Heart right ventricle (tissue), 16 donors: ENCODE measurements around the gene PIP5K1A. TPM values are rescaled to one million over a fixed set of nuclear protein-coding genes. Genes with fewer than 3 reads are reported as not detected.
A peak's percentile ranks its signal among the peaks of the same experiment; 100 is the strongest.

Experiments used
- ATAC-seq, 8 donors: fragments of 200-7000 bp; cut with Tn5 transposase; one replicate each; pipeline ENCODE4 v1.9.1; 2020; ENCODE audit warnings: mild to moderate bottlenecking in 8 of 8, moderate library complexity in 8 of 8, moderate number of reproducible peaks in 1 of 8
- DNase-seq, 2 donors: peaks; one replicate each; pipeline ENCODE4 v3.0.0-alpha.2; 2020
- H3K27ac ChIP-seq, 10 donors: fragments of 200-600 bp; sonication (generic) in 2 of 10; one replicate each; pipeline versions ENCODE4 v1.5.0 to v1.8.0; 2020 to 2022; ENCODE audit warnings: mild to moderate bottlenecking in 3 of 10
- H3K27me3 ChIP-seq, 7 donors: fragments of 200-600 bp; one replicate each; pipeline ENCODE4 v1.8.0; 2021 to 2022; ENCODE audit warnings: mild to moderate bottlenecking in 2 of 7
- H3K36me3 ChIP-seq, 9 donors: fragments of 200-600 bp; sonication (generic) in 1 of 9; one replicate each; pipeline versions ENCODE4 v1.5.0 to v1.8.0; 2020 to 2022; ENCODE audit warnings: mild to moderate bottlenecking in 2 of 9
- H3K4me1 ChIP-seq, 9 donors: fragments of 200-600 bp; sonication (generic) in 1 of 9; one replicate each; pipeline versions ENCODE4 v1.5.0 to v1.8.0; 2020 to 2022; ENCODE audit warnings: mild to moderate bottlenecking in 4 of 9
- H3K4me3 ChIP-seq, 10 donors: fragments of 200-600 bp; sonication (generic) in 2 of 10; one replicate each; pipeline versions ENCODE4 v1.5.0 to v1.8.0; 2020 to 2022; ENCODE audit warnings: mild to moderate bottlenecking in 7 of 10, moderate library complexity in 2 of 10
- H3K9me3 ChIP-seq, 11 donors: fragments of 200-600 bp in 10 of 11; sonication (generic) in 2 of 11; one replicate each; pipeline versions ENCODE4 v1.5.0 to v1.8.0; 2013 to 2022; ENCODE audit warnings: mild to moderate bottlenecking in 2 of 11, control low read depth in 1 of 11, moderate library complexity in 1 of 11
- CTCF ChIP-seq, 9 donors: fragments of 200-600 bp; sonication (generic) in 2 of 9; IDR thresholded peaks; one replicate each; pipeline versions ENCODE4 v1.5.0 to v1.8.0; 2021 to 2022; ENCODE audit warnings: antibody characterized with exemption in 9 of 9, mild to moderate bottlenecking in 5 of 9, moderate library complexity in 1 of 9
- WGBS, 2 donors: extraction: QIAGEN DNeasy Blood & Tissue Kit; methylation state at CpG; one replicate each; pipeline ENCODE4 v1.1.7; 2013; ENCODE audit warnings: inconsistent platforms in 1 of 2; 5-methylcytosine and 5-hydroxymethylcytosine counted together
- intact Hi-C, 10 donors: fragments of 100-400 bp; cut with DNase I; formaldehyde crosslinking; loops; one replicate each; pipeline versions ENCODE4 v1.11.1 to v1.14.2; 2022
- polyA plus RNA-seq, 2 donors: library from polyadenylated mRNA; stranded (reverse); fragments of 200-250 nt; gene quantifications; one replicate each; pipeline ENCODE4 v1.2.3, GENCODE V29; 2013
- total RNA-seq, 10 donors: library from RNA; stranded (reverse); fragmentation: NEBNext Ultra II Directional in 3 of 10; extraction: Animal tissue kit (Norgen Biotek cat#: 25700) in 3 of 10; gene quantifications; one replicate each; pipeline versions ENCODE4 v1.2.1 to v1.2.4, GENCODE V29; 2021 to 2023
- donor health status: Arrhythmogenic right ventricular cardiomyopathy.
- donor health status: ischemic (EF 13 %, LVEDD 7.1; RV severe dilation, severe dysfunction).
- donor health status: healthy with polysubstance abuse.
- donor health status: DM: no; HTN: yes; CAD: no.
- donor health status: DM: no; HTN: no; CAD: no.
- donor health status: ischemic (EF 25% LVEDD 6.9; RV normal size, moderate dysfunction).
- donor health status: ischemic (EF 25% LVEDD 5.7; RV mildly dilated, moderate dysfunction).
- donor health status: healthy.
- donor health status: DM: yes; HTN: yes; CAD: no.
- donor health status: Ischemic cardiomyopathy.
- donor health status: ischemic (EF 35%, LVEDD 5.7; RV mildly dilated, moderate dysfunction).
- donor health status: nonischemic (EF 11% LVEDD 7.7; RV severe dilation, severe dysfunction).
- donor health status: DM: yes; HTN: yes; CAD: no.
- donor health status: PGD.
- donor health status: ischemic (EF 29% LVEDD 5.4; RV normal size, mild dysfunction).
- donor health status: nonischemic (EF 23%, LVEDD 6.1; RV moderate dilation, normal function).

The PIP5K1A gene
- total and polyA plus RNA-seq, 12 donors: 11.5 to 48.0 (median 38.7) TPM

GRCh38 chr1:151165281-151165737, 33.0 kb upstream of the PIP5K1A start:
- H3K36me3 ChIP-seq: peaks cover 0 to 72% (median 6%) of the 10 kb centered on the region in 9 donors
- peak; percentile 44 to 66 for DNase-seq
- no peaks in the 10 kb centered on the region for H3K9me3 ChIP-seq
- H3K4me3 ChIP-seq: peak overlapping the region; percentile 42 to 92 (median 78)
- WGBS, 2 donors: 1 to 7% methylated on average over 15 of the region's 15 CpGs
- peak overlapping the region; percentile 57 to 94 (median 92) for H3K27ac ChIP-seq
- peak; percentile 59 to 76 (median 68) for ATAC-seq
- H3K27me3 ChIP-seq: no peaks in the 10 kb centered on the region
- intact Hi-C loops: no loop called here
- peaks cover 6 to 52% (median 27%) of the 10 kb centered on the region in 9 donors for H3K4me1 ChIP-seq
- TF ChIP-seq CTCF (IDR thresholded peaks at IDR 0.05): no peak

GRCh38 chr1:151165738-151166504, 32.4 kb upstream of the PIP5K1A start, which contains the start of the genes LYSMD1 and SCNM1:
Gene LYSMD1, minus strand, starts transcription at chr1:151165902. Its CDS starts 644 bp downstream, at chr1:151165258.
Gene SCNM1, plus strand, starts transcription at chr1:151166144. Its CDS starts 9 bp downstream, at chr1:151166153.
- ATAC-seq (peak; percentile 92 to 97 (median 96)), DNase-seq (peak; percentile 91 to 99)
- Histone ChIP-seq H3K9me3 (no peaks in the 10 kb centered on the region), H3K36me3 (peaks cover 0 to 72% (median 6%) of the 10 kb centered on the region in 9 donors), H3K27ac (peak within 1 kb of the TSS; percentile 57 to 94 (median 92)), H3K27me3 (no peaks in the 10 kb centered on the region), H3K4me3 (peak within 1 kb of the TSS; percentile 58 to 92 (median 78)), H3K4me1 (peaks cover 6 to 46% (median 24%) of the 10 kb centered on the region in 9 donors)
- WGBS, 2 donors: 0 to 1% methylated on average over 38 of the region's 38 CpGs
- intact Hi-C loops: no loop called here
- TF ChIP-seq CTCF (IDR thresholded peaks at IDR 0.05): peak in 3 of 9 donors; percentile 14 to 19 (median 17)

- TF ChIP-seq CTCF (IDR thresholded peaks at IDR 0.05): no peak
- H3K36me3 ChIP-seq: peaks cover 0 to 72% (median 7%) of the 10 kb centered on the region in 9 donors
- H3K4me3 ChIP-seq: peak overlapping the region; percentile 58 to 92 (median 78)
- ATAC-seq (peak in 1 of 8 donors; percentile 3), DNase-seq (no peak)
- intact Hi-C loops: no loop called here
- peak overlapping the region; percentile 33 to 94 (median 92) for H3K27ac ChIP-seq
- H3K27me3 ChIP-seq: no peaks in the 10 kb centered on the region
- no peaks in the 10 kb centered on the region for H3K9me3 ChIP-seq
- peaks cover 6 to 46% (median 23%) of the 10 kb centered on the region in 9 donors for H3K4me1 ChIP-seq
- 4% methylated on average over 15 of the region's 15 CpGs for WGBS, 2 donors
These were observed 31.8 kb upstream of the PIP5K1A start for GRCh38 chr1:151166505-151166956.

DNA sequence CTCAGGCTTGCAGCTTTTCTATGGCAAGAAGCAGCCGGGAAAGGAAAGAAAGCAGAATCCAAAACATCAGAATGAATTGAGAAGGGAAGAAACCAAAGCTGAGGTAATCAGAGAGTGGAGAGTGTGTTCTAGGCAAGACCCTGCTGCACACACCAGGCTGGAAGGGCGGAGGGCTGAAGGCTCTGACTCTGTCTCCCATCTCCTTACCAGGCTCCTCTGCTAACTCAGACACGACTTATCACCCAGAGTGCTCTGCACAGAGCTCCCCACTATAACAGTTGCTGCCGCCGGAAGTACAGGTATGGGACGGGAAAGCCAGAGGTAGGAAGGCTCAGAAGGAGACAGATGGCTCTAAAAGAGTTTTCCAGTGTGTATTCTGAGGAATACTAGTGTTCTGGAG, 31.2 kb upstream of the PIP5K1A start:
- ATAC-seq (no peak), DNase-seq (no peak)
- Histone ChIP-seq H3K9me3 (no peaks in the 10 kb centered on the region), H3K27me3 (no peaks in the 10 kb centered on the region), H3K27ac (peak overlapping the region in 1 of 10 donors; percentile 91), H3K4me3 (peak overlapping the region in 5 of 10 donors; percentile 73 to 92 (median 82)), H3K36me3 (peaks cover 0 to 70% (median 7%) of the 10 kb centered on the region in 9 donors), H3K4me1 (peaks cover 6 to 40% (median 23%) of the 10 kb centered on the region in 9 donors)
- intact Hi-C loops: no loop called here
- whole genome bisulfite sequencing, 2 donors: 88 to 95% methylated on average over 6 of the region's 6 CpGs
- no peak for TF ChIP-seq CTCF (IDR thresholded peaks at IDR 0.05)
